HG03280 (cell line): ENCODE data around the gene ATF6.
"Not testable (repeated sequence)": the region's sequence is repeated elsewhere in the genome, so short reads cannot be mapped to it uniquely, and the experiment has no call there.

ENCODE experiments used
- ATAC-seq: cut with Tn5 transposase; IDR thresholded peaks from one replicate; pipeline ENCODE4 v1.9.1; 2021; ENCODE audit warnings: mild to moderate bottlenecking, moderate library complexity; ENCODE audit not compliant: unreplicated experiment

ATF6 gene

GRCh38 chr1:161824618-161825017 lies 58.5 kb downstream of the ATF6 start:
- no peak for ATAC-seq

GRCh38 chr1:161825831-161826230 lies 59.7 kb downstream of the ATF6 start:
- ATAC-seq: no peak

GRCh38 chr1:161826478-161826877 lies 60.4 kb downstream of the ATF6 start:
- ATAC-seq: no peak

GRCh38 chr1:161827786-161828185 lies 61.7 kb downstream of the ATF6 start:
- ATAC-seq: no peak

GRCh38 chr1:161832299-161832907 lies 66.3 kb downstream of the ATF6 start:
- not testable (repeated sequence) for ATAC-seq

- no peak for ATAC-seq
These were observed 68.9 kb downstream of the ATF6 start for GRCh38 chr1:161834967-161835550.

- ATAC-seq: no peak
These were observed 69.9 kb downstream of the ATF6 start for GRCh38 chr1:161836018-161836417.

GRCh38 chr1:161838362-161838761 lies 72.2 kb downstream of the ATF6 start:
- no peak for ATAC-seq

GRCh38 chr1:161838885-161839284 lies 72.8 kb downstream of the ATF6 start:
- ATAC-seq: no peak

GRCh38 chr1:161839591-161839990 lies 73.5 kb downstream of the ATF6 start:
- no peak for ATAC-seq

- ATAC-seq: no peak
These were observed 74.2 kb downstream of the ATF6 start for GRCh38 chr1:161840363-161840762.

GRCh38 chr1:161843156-161843555 lies 77.0 kb downstream of the ATF6 start:
- ATAC-seq: no peak

- no peak for ATAC-seq
These were observed 78.6 kb downstream of the ATF6 start for GRCh38 chr1:161844696-161845095.

GRCh38 chr1:161848676-161849075 lies 82.6 kb downstream of the ATF6 start:
- ATAC-seq: no peak

GRCh38 chr1:161849518-161849917 lies 83.4 kb downstream of the ATF6 start:
- ATAC-seq: no peak

GRCh38 chr1:161855260-161855659 lies 89.1 kb downstream of the ATF6 start:
- no peak for ATAC-seq

GRCh38 chr1:161858271-161858670 lies 92.2 kb downstream of the ATF6 start:
- ATAC-seq: no peak

- ATAC-seq: no peak
These were observed 97.4 kb downstream of the ATF6 start for GRCh38 chr1:161863549-161863948.

- no peak for ATAC-seq
These were observed 98.5 kb downstream of the ATF6 start for GRCh38 chr1:161864577-161864976.

GRCh38 chr1:161866241-161866640 lies 100.1 kb downstream of the ATF6 start:
- ATAC-seq: no peak

- ATAC-seq: no peak
These were observed 102.7 kb downstream of the ATF6 start for GRCh38 chr1:161868832-161869231.

GRCh38 chr1:161869291-161869690 lies 103.2 kb downstream of the ATF6 start:
- ATAC-seq: no peak

- ATAC-seq: no peak
These were observed 106.4 kb downstream of the ATF6 start for GRCh38 chr1:161872506-161872905.
